Activated CD4-positive, alpha-beta memory T cell treated with anti-CD3 and anti-CD28 coated beads, Interleukin-2, amount 10 ng/mL, durations not matched to agents 7 days and 5 days (primary cell): Measurements from ENCODE around the gene AHSP. TPM values are rescaled to one million over a fixed set of nuclear protein-coding genes. Genes with fewer than 3 reads are reported as not detected.
"Not testable (repeated sequence)": the region's sequence is repeated elsewhere in the genome, so short reads cannot be mapped to it uniquely, and the experiment has no call there.

ENCODE experiments used
- CTCF ChIA-PET: fragments of 350-600 bp; sonication (Branson Sonifier 250); formaldehyde crosslinking; loops from one replicate; lab custom pipeline; 2021; ENCODE audit warnings: antibody characterized with exemption, inconsistent platforms; lab: Charles Lee
- POLR2A ChIA-PET: fragments of 350-600 bp; sonication (Branson Sonifier 250); formaldehyde crosslinking; loops from one replicate; lab custom pipeline; 2021; ENCODE audit warnings: antibody characterized with exemption; lab: Charles Lee
- DNase-seq: peaks from one replicate; pipeline ENCODE4 v3.0.0-alpha.2; 2020
- H3K27ac Mint-ChIP-seq: one replicate; pipeline ENCODE4 v1.8.0; 2021; ENCODE audit warnings: mild to moderate bottlenecking, mixed read lengths
- H3K27me3 Mint-ChIP-seq: one replicate; pipeline ENCODE4 v1.8.0; 2021; ENCODE audit warnings: mixed read lengths
- H3K36me3 Mint-ChIP-seq: one replicate; pipeline ENCODE4 v1.8.0; 2021; ENCODE audit warnings: low read depth, mixed read lengths
- H3K4me1 Mint-ChIP-seq: one replicate; pipeline ENCODE4 v1.8.0; 2021; ENCODE audit warnings: mixed read lengths
- H3K4me3 Mint-ChIP-seq: one replicate; pipeline ENCODE4 v1.8.0; 2021; ENCODE audit warnings: mild to moderate bottlenecking, mixed read lengths
- H3K9me3 Mint-ChIP-seq: one replicate; pipeline ENCODE4 v1.8.0; 2021; ENCODE audit warnings: mixed read lengths
- total RNA-seq, 2 experiments: library from RNA; stranded (reverse); gene quantifications; one replicate each; pipeline ENCODE4 v1.2.3, GENCODE V29; 2021

The AHSP gene
- total RNA-seq, 2 experiments from 2014 or later, result not detected

GRCh38 chr16:31539762-31540161, 12.1 kb downstream of the AHSP start:
- DNase-seq, H3K4me3 Mint-ChIP-seq, H3K36me3 Mint-ChIP-seq, POLR2A ChIA-PET, CTCF ChIA-PET, H3K4me1 Mint-ChIP-seq, H3K27ac Mint-ChIP-seq: not testable (repeated sequence)
- H3K9me3 Mint-ChIP-seq, result peaks cover 11% of the 10 kb centered on the region
- H3K27me3 Mint-ChIP-seq, result peaks cover 17% of the 10 kb centered on the region

GRCh38 chr16:31542763-31543162, 15.1 kb downstream of the AHSP start:
- Mint-ChIP-seq H3K4me3 (no peak overlapping the region), H3K9me3 (peaks cover 11% of the 10 kb centered on the region), H3K4me1 (no peaks in the 10 kb centered on the region), H3K27ac (no peak overlapping the region), H3K27me3 (peaks cover 4% of the 10 kb centered on the region), H3K36me3 (no peaks in the 10 kb centered on the region)
- DNase-seq, result no peak
- ChIA-PET POLR2A (no interaction called here), CTCF (no interaction called here)

GRCh38 chr16:31561426-31562233, 33.9 kb downstream of the AHSP start:
- peaks cover 1% of the 10 kb centered on the region for H3K9me3 Mint-ChIP-seq
- H3K27ac Mint-ChIP-seq, result no peak overlapping the region
- CTCF ChIA-PET, result no interaction called here
- H3K36me3 Mint-ChIP-seq, result no peaks in the 10 kb centered on the region
- no peaks in the 10 kb centered on the region for H3K4me1 Mint-ChIP-seq
- no peaks in the 10 kb centered on the region for H3K27me3 Mint-ChIP-seq
- H3K4me3 Mint-ChIP-seq, result no peak overlapping the region
- DNase-seq, result no peak
- POLR2A ChIA-PET, result no interaction called here

GRCh38 chr16:31568577-31569359, 41.1 kb downstream of the AHSP start:
- CTCF ChIA-PET, result no interaction called here
- Mint-ChIP-seq H3K27me3 (peaks cover 28% of the 10 kb centered on the region), H3K36me3 (peaks cover 8% of the 10 kb centered on the region), H3K9me3 (peaks cover 22% of the 10 kb centered on the region), H3K27ac (no peak overlapping the region), H3K4me3 (no peak overlapping the region), H3K4me1 (peaks cover 2% of the 10 kb centered on the region)
- POLR2A ChIA-PET, result no interaction called here
- no peak for DNase-seq

- Mint-ChIP-seq H3K4me3 (no peak overlapping the region), H3K9me3 (peaks cover 25% of the 10 kb centered on the region), H3K27me3 (peaks cover 28% of the 10 kb centered on the region), H3K4me1 (peaks cover 2% of the 10 kb centered on the region), H3K36me3 (peaks cover 8% of the 10 kb centered on the region), H3K27ac (no peak overlapping the region)
- ChIA-PET POLR2A (no interaction called here), CTCF (no interaction called here)
- no peak for DNase-seq
Measured at GRCh38 chr16:31569360-31569717, 41.6 kb downstream of the AHSP start.

- ChIA-PET CTCF (no interaction called here), POLR2A (no interaction called here)
- no peak for DNase-seq
- Mint-ChIP-seq H3K27ac (no peak overlapping the region), H3K4me3 (no peak overlapping the region), H3K27me3 (peaks cover 28% of the 10 kb centered on the region), H3K36me3 (peaks cover 8% of the 10 kb centered on the region), H3K9me3 (peaks cover 38% of the 10 kb centered on the region), H3K4me1 (peaks cover 2% of the 10 kb centered on the region)
Measured at GRCh38 chr16:31572821-31573220, 45.1 kb downstream of the AHSP start.

GRCh38 chr16:31574159-31574558, 46.5 kb downstream of the AHSP start:
- Mint-ChIP-seq H3K9me3 (peaks cover 42% of the 10 kb centered on the region), H3K27me3 (peaks cover 16% of the 10 kb centered on the region)
- CTCF ChIA-PET, H3K4me1 Mint-ChIP-seq, H3K27ac Mint-ChIP-seq, H3K4me3 Mint-ChIP-seq, DNase-seq, POLR2A ChIA-PET, H3K36me3 Mint-ChIP-seq: not testable (repeated sequence)

GRCh38 chr16:31577411-31577810, 49.7 kb downstream of the AHSP start:
- no peaks in the 10 kb centered on the region for H3K27me3 Mint-ChIP-seq
- POLR2A ChIA-PET, result no interaction called here
- H3K36me3 Mint-ChIP-seq, result no peaks in the 10 kb centered on the region
- CTCF ChIA-PET, result no interaction called here
- H3K4me1 Mint-ChIP-seq, result no peaks in the 10 kb centered on the region
- H3K4me3 Mint-ChIP-seq, result no peak overlapping the region
- H3K27ac Mint-ChIP-seq, result no peak overlapping the region
- DNase-seq, result no peak
- H3K9me3 Mint-ChIP-seq, result peaks cover 47% of the 10 kb centered on the region

Other genes starting within 250 kb of the AHSP start
- 10 to 100 TPM; 42.0 to 43.2 TPM for gene ITGAX, start 172.7 kb upstream of the AHSP start, total RNA-seq
- gene ITGAD, start 134.6 kb upstream of the AHSP start, total RNA-seq, result not detected
- not detected for gene COX6A2, start 99.5 kb upstream of the AHSP start, total RNA-seq
- gene ZNF843, start 85.1 kb upstream of the AHSP start, total RNA-seq, result under 1 TPM in 1 of 2 experiments, not detected in 1; 0.13 TPM
- gene ARMC5, start 68.4 kb upstream of the AHSP start, total RNA-seq, result 10 to 100 TPM; 10.1 to 12.0 TPM
- under 1 TPM; 0.25 to 0.38 TPM for gene TGFB1I1, start 55.7 kb upstream of the AHSP start, total RNA-seq
- gene SLC5A2, start 44.8 kb upstream of the AHSP start, total RNA-seq, result under 1 TPM; 0.25 to 0.30 TPM
- 10 to 100 TPM; 36.8 to 37.9 TPM for gene RUSF1, start 19.5 kb upstream of the AHSP start, total RNA-seq